ENCODE data around the gene TBC1D10A. TPM values are rescaled to one million over a fixed set of nuclear protein-coding genes. Genes with fewer than 3 reads are reported as not detected.

TBC1D10A gene
- 10 to 100 TPM; 15.6 to 20.6 (median 16.7) TPM for total RNA-seq (2021; fragmentation: NEBNext Ultra II Directional; extraction: Animal tissue kit (Norgen Biotek cat#: 25700))
- long read RNA-seq, transcript TBC1D10A-201 (9 exons, 2,077 nt): major isoform, 37 of 43 reads
- long read RNA-seq, partial matches to known transcripts: 2 of 43 reads
- long read RNA-seq, other reads (novel, unspliced or antisense): 4 of 43 reads

- H3K4me3 Mint-ChIP-seq: peak within 1 kb of the TSS; percentile 87
- H3K36me3 Mint-ChIP-seq (ENCODE audit: low read depth): peaks cover 10% of the 10 kb centered on the region
- H3K27ac Mint-ChIP-seq: peak within 1 kb of the TSS; percentile 86
- TF ChIP-seq, protein P1, sequence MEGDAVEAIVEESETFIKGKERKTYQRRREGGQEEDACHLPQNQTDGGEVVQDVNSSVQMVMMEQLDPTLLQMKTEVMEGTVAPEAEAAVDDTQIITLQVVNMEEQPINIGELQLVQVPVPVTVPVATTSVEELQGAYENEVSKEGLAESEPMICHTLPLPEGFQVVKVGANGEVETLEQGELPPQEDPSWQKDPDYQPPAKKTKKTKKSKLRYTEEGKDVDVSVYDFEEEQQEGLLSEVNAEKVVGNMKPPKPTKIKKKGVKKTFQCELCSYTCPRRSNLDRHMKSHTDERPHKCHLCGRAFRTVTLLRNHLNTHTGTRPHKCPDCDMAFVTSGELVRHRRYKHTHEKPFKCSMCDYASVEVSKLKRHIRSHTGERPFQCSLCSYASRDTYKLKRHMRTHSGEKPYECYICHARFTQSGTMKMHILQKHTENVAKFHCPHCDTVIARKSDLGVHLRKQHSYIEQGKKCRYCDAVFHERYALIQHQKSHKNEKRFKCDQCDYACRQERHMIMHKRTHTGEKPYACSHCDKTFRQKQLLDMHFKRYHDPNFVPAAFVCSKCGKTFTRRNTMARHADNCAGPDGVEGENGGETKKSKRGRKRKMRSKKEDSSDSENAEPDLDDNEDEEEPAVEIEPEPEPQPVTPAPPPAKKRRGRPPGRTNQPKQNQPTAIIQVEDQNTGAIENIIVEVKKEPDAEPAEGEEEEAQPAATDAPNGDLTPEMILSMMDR (IDR thresholded peaks at IDR 0.05): no peak
- DNase-seq: peak; percentile 44
- peaks cover 52% of the 10 kb centered on the region for H3K4me1 Mint-ChIP-seq (ENCODE audit: low read depth)
- no peaks in the 10 kb centered on the region for H3K9me3 Mint-ChIP-seq
- no peaks in the 10 kb centered on the region; the same call in 1 of the 2 replicates for H3K27me3 Mint-ChIP-seq (ENCODE audit: insufficient read depth)
Observed at GRCh38 chr22:30326706-30327362, at the start of gene TBC1D10A. TBC1D10A (minus strand) TSS chr22:30326941; CDS start chr22:30326881, 60 bp downstream.

- no peaks in the 10 kb centered on the region for H3K27me3 Mint-ChIP-seq (ENCODE audit: insufficient read depth)
- H3K4me3 Mint-ChIP-seq: no peak overlapping the region
- no peak overlapping the region for H3K27ac Mint-ChIP-seq
- no peaks in the 10 kb centered on the region for H3K4me1 Mint-ChIP-seq (ENCODE audit: low read depth)
- H3K36me3 Mint-ChIP-seq (ENCODE audit: low read depth): no peaks in the 10 kb centered on the region
- no peak for DNase-seq
- no peaks in the 10 kb centered on the region for H3K9me3 Mint-ChIP-seq
- TF ChIP-seq, protein P1 (IDR thresholded peaks at IDR 0.05): no peak
Observed at GRCh38 chr22:30375312-30375849, 48.6 kb upstream of the TBC1D10A start.

DNA sequence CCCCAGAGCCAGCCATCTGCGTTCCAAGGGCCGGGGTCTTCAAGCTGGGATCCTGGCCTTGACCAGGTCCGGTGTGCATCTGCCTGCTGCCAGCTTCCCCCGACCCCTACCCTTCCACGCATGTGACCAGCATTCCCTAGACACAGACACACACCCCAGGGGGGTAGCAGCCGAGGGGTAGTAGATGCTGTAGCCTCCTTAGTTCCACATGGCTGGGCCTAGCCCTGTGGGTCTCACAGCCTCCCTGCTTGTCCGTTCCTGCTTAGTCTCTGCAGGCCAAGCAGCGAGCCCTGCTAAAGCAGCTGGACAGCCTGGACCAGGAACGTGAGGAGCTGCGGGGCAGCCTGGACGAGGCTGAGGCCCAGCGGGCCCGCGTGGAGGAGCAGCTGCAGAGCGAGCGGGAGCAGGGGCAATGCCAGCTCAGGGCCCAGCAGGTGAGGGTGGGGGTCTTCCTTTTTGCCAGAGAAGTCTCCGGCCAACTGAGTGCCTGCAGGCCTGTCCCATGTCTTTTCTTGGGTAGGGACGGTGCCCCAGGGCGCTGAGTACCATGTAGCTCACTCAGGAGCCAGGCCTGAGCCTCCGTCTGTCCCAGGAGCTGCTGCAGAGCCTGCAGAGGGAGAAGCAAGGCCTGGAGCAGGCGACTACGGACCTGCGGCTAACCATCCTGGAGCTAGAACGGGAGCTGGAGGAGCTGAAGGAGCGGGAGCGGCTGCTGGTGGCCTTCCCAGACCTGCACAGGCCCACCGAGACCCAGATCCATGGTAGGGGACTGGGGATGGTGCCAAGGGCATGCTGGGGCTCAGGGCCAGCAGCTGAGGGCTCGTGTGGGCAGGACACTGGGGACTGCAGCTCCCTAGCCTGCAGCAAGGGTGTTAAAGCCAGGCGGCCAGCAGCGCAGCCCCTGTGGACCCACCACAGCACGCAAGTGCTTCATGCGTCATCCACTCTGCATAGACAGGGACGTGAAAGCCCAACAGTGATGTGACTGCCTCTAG is 46.9 kb upstream of the TBC1D10A start:
- Mint-ChIP-seq H3K4me3 (no peak overlapping the region), H3K36me3 (ENCODE audit: low read depth) (no peaks in the 10 kb centered on the region)

DNA sequence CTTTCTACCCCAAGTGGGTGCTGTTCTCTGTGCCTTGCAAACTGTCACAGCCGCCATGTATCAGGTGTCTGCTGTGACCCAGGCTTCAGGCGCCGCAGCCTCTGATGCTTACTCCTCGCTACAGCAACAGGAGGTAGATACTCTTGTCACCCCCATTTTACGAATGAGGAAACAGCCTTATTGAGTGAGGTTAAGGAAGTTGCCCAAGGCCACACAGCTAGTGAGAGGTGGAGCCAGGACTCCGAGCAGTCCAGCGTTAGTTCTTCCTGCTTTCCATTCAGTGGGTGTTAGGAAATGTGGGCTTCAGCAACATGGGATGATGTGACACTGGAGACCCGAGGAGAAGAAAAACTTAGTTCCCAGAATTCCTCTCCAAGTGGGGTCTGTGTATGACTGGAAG is 46.2 kb upstream of the TBC1D10A start:
- no peak for DNase-seq
- H3K4me3 Mint-ChIP-seq: no peak overlapping the region
- peaks cover 10% of the 10 kb centered on the region for H3K4me1 Mint-ChIP-seq (ENCODE audit: low read depth)
- TF ChIP-seq, protein P1 (IDR thresholded peaks at IDR 0.05): no peak
- no peaks in the 10 kb centered on the region; the same call in 1 of the 2 replicates for H3K27me3 Mint-ChIP-seq (ENCODE audit: insufficient read depth)
- H3K27ac Mint-ChIP-seq: no peak overlapping the region
- no peaks in the 10 kb centered on the region for H3K36me3 Mint-ChIP-seq (ENCODE audit: low read depth)
- H3K9me3 Mint-ChIP-seq: no peaks in the 10 kb centered on the region

More for the DNA sequence above, 46.9 kb upstream of the TBC1D10A start:
- Mint-ChIP-seq H3K4me1 (ENCODE audit: low read depth) (peaks cover 4% of the 10 kb centered on the region), H3K9me3 (no peaks in the 10 kb centered on the region), H3K27me3 (ENCODE audit: insufficient read depth) (no peaks in the 10 kb centered on the region; the same call in 1 of the 2 replicates), H3K27ac (no peak overlapping the region)
- TF ChIP-seq, protein P1 (IDR thresholded peaks at IDR 0.05): no peak
- no peak for DNase-seq

- no peaks in the 10 kb centered on the region for H3K36me3 Mint-ChIP-seq (ENCODE audit: low read depth)
- H3K9me3 Mint-ChIP-seq: no peaks in the 10 kb centered on the region
- no peak overlapping the region for H3K27ac Mint-ChIP-seq
- no peak overlapping the region for H3K4me3 Mint-ChIP-seq
- no peaks in the 10 kb centered on the region; the same call in 1 of the 2 replicates for H3K27me3 Mint-ChIP-seq (ENCODE audit: insufficient read depth)
- TF ChIP-seq, protein P1 (IDR thresholded peaks at IDR 0.05): no peak
- DNase-seq: no peak
- peaks cover 10% of the 10 kb centered on the region for H3K4me1 Mint-ChIP-seq (ENCODE audit: low read depth)
Observed at GRCh38 chr22:30371981-30372380, 45.2 kb upstream of the TBC1D10A start.
